GM12873 (cell line): ENCODE data around the gene OLIG3.

Experiments
- CTCF ChIP-seq: IDR thresholded peaks from 2 replicates; pipeline ENCODE4 v1.5.1; 2012; ENCODE audit warnings: low read depth, mild to moderate bottlenecking, moderate library complexity, low read length, control low read depth; ENCODE audit not compliant: insufficient read depth; ENCODE audit errors: missing control alignments

Gene OLIG3

GRCh38 chr6:137475103-137475502 lies 19.1 kb downstream of the OLIG3 start:
- TF ChIP-seq CTCF, result peak; percentile 12

DNA sequence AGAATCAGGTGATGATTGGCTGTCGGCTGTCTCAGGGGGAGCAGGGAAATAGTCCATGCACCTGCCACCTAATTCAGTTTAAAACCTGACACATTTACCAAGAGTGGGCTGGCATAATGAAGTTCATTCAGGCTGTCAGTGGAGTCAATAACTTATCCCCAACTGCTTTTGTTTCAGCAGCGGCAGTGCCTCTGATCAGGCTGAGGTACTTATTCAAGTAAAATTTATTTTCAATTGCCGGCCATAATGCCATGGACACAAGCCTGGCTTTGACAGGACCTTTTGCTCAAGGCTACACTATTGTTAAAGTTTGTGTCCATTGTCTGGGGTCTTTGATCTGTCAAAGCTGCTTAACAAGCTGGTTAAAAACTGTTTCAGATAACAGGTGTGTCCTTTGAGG lies 20.6 kb downstream of the OLIG3 start:
- TF ChIP-seq CTCF, result no peak

- TF ChIP-seq CTCF, result no peak
Measured at GRCh38 chr6:137472641-137473137, 21.5 kb downstream of the OLIG3 start.

GRCh38 chr6:137471986-137472385 lies 22.2 kb downstream of the OLIG3 start:
- no peak for TF ChIP-seq CTCF

GRCh38 chr6:137471497-137471896 lies 22.7 kb downstream of the OLIG3 start:
- TF ChIP-seq CTCF, result no peak

GRCh38 chr6:137467211-137467610 lies 27.0 kb downstream of the OLIG3 start:
- TF ChIP-seq CTCF, result no peak

- TF ChIP-seq CTCF, result no peak
Measured at GRCh38 chr6:137465378-137466009, 28.7 kb downstream of the OLIG3 start.
